ENCODE results near the gene GATD1.

DNA sequence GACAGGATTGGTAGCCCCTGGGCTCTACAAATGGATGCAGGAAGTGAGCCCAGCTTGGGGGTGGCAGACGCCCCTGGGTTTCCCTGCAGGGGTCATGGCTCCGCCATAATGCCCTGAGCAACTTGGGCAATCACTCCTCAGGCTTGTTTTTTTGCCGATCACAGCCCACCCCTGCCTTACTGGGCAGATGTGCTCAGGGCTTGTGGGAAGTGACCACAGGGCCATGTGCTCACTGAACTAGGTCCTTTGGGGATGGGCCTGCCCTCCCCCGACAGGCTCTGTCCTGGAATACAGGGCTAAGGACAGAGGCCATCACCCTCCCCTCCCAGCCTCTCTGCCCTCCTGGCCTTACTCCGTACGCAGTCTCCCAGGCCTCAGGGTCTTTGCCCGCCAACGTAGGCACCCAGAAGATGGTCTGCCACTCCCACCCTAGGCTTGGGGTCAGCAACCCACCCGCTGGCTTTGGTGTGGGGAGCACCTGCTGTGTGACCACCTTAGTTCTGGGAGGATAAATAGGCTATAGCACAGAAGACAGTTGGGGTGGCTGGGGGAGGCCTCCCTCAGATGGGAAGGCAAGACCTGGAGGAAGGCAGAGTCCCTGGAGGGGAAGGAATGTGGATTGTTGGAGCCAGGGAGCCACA, 36.3 kb upstream of the GATD1 start:
- TF ChIP-seq KDM1A (IDR thresholded peaks at IDR 0.05; ENCODE audit: low read depth) = no peak
- TF ChIP-seq, protein P1, sequence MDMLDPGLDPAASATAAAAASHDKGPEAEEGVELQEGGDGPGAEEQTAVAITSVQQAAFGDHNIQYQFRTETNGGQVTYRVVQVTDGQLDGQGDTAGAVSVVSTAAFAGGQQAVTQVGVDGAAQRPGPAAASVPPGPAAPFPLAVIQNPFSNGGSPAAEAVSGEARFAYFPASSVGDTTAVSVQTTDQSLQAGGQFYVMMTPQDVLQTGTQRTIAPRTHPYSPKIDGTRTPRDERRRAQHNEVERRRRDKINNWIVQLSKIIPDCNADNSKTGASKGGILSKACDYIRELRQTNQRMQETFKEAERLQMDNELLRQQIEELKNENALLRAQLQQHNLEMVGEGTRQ (IDR thresholded peaks at IDR 0.05) = no peak
- TF ChIP-seq RAD21 (conservative IDR thresholded peaks at IDR 0.05 in 1 of 2, IDR thresholded peaks at IDR 0.05 in 1 of 2) = no peak
- no peak for TF ChIP-seq POLR2A (IDR thresholded peaks at IDR 0.05; ENCODE audit: low read length)
- no peak for TF ChIP-seq BHLHE40 (IDR thresholded peaks at IDR 0.05; ENCODE audit: low read depth, low read length)
- TF ChIP-seq, protein P2, sequence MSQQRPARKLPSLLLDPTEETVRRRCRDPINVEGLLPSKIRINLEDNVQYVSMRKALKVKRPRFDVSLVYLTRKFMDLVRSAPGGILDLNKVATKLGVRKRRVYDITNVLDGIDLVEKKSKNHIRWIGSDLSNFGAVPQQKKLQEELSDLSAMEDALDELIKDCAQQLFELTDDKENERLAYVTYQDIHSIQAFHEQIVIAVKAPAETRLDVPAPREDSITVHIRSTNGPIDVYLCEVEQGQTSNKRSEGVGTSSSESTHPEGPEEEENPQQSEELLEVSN (IDR thresholded peaks at IDR 0.05; ENCODE audit: borderline replicate concordance, low read depth) = no peak
- TF ChIP-seq, protein P3, sequence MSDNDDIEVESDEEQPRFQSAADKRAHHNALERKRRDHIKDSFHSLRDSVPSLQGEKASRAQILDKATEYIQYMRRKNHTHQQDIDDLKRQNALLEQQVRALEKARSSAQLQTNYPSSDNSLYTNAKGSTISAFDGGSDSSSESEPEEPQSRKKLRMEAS (IDR thresholded peaks at IDR 0.05) = no peak

Data from A549 (cell line).